H9 (cell line): ENCODE results near the gene VAV1. TPM values are rescaled to one million over a fixed set of nuclear protein-coding genes. Genes with fewer than 3 reads are reported as not detected.

Experiments
- DNase-seq: peaks from one replicate; pipeline ENCODE4 v3.0.0-alpha.2; 2017
- H2AFZ ChIP-seq: one replicate; pipeline ENCODE4 v1.6.1; 2013; ENCODE audit warnings: mild to moderate bottlenecking, low read length, control low read depth, moderate library complexity
- H2AK5ac ChIP-seq: 2 replicates; pipeline ENCODE4 v1.6.1; 2013; ENCODE audit warnings: low read length, control low read depth, mixed read lengths; ENCODE audit not compliant: insufficient read length
- H2BK120ac ChIP-seq: one replicate; pipeline ENCODE4 v1.6.1; 2013; ENCODE audit warnings: low read depth, mild to moderate bottlenecking, low read length, control low read depth, inconsistent platforms; ENCODE audit not compliant: poor library complexity, severe bottlenecking
- H2BK12ac ChIP-seq: 2 replicates; pipeline ENCODE4 v1.6.1; 2013; ENCODE audit warnings: low read length, control low read depth, mixed read lengths, low read depth; ENCODE audit not compliant: insufficient read length
- H2BK15ac ChIP-seq: 2 replicates; pipeline ENCODE4 v1.6.1; 2013; ENCODE audit warnings: low read depth, low read length, control low read depth
- H2BK20ac ChIP-seq: one replicate; pipeline ENCODE4 v1.6.1; 2013; ENCODE audit warnings: low read depth, mild to moderate bottlenecking, low read length, control low read depth, inconsistent platforms; ENCODE audit not compliant: poor library complexity, severe bottlenecking
- H2BK5ac ChIP-seq: 2 replicates; pipeline ENCODE4 v1.6.1; 2013; ENCODE audit warnings: low read length, control low read depth, mixed read lengths; ENCODE audit not compliant: insufficient read length
- H3K14ac ChIP-seq: 2 replicates; pipeline ENCODE4 v1.6.1; 2013; ENCODE audit warnings: low read length, control low read depth; ENCODE audit not compliant: insufficient read depth
- H3K18ac ChIP-seq: 2 replicates; pipeline ENCODE4 v1.6.1; 2013; ENCODE audit warnings: low read depth, mild to moderate bottlenecking, mixed read lengths, low read length, control low read depth; ENCODE audit not compliant: insufficient read length
- H3K23ac ChIP-seq: 2 replicates; pipeline ENCODE4 v1.6.1; 2013; ENCODE audit warnings: low read length, control low read depth, mixed read lengths, low read depth; ENCODE audit not compliant: insufficient read length
- H3K23me2 ChIP-seq: 2 replicates; pipeline ENCODE4 v1.6.1; 2013; ENCODE audit warnings: low read depth, mild to moderate bottlenecking, mixed read lengths, low read length, control low read depth; ENCODE audit not compliant: insufficient read length, poor library complexity, severe bottlenecking
- H3K27ac ChIP-seq: 2 replicates; pipeline ENCODE4 v1.5.1; 2013; ENCODE audit warnings: low read length, control low read depth, mixed read lengths, low read depth; ENCODE audit not compliant: insufficient read length
- H3K27me3 ChIP-seq: 2 replicates; pipeline ENCODE4 v1.6.1; 2013; ENCODE audit warnings: low read length, control low read depth, inconsistent platforms; ENCODE audit not compliant: insufficient read depth
- H3K4ac ChIP-seq: 2 replicates; pipeline ENCODE4 v1.6.1; 2013; ENCODE audit warnings: low read depth, mild to moderate bottlenecking, control low read depth, inconsistent platforms, low read length, moderate library complexity
- H3K4me1 ChIP-seq: 2 replicates; pipeline ENCODE4 v1.6.1; 2013; ENCODE audit warnings: low read length, control low read depth, inconsistent platforms; ENCODE audit not compliant: insufficient read depth
- H3K4me2 ChIP-seq: 2 replicates; pipeline ENCODE4 v1.6.1; 2013; ENCODE audit warnings: low read length, control low read depth, mixed read lengths; ENCODE audit not compliant: insufficient read length, insufficient read depth
- H3K56ac ChIP-seq: 2 replicates; pipeline ENCODE4 v1.6.1; 2013; ENCODE audit warnings: low read depth, mild to moderate bottlenecking, mixed read lengths, low read length, control low read depth; ENCODE audit not compliant: insufficient read length
- H3K79me1 ChIP-seq: 2 replicates; pipeline ENCODE4 v1.6.1; 2013; ENCODE audit warnings: low read depth, mild to moderate bottlenecking, moderate library complexity, low read length, control low read depth, inconsistent platforms; ENCODE audit not compliant: insufficient read depth, poor library complexity, severe bottlenecking
- H3K79me2 ChIP-seq: 2 replicates; pipeline ENCODE4 v1.6.1; 2013; ENCODE audit warnings: low read length, control low read depth, inconsistent platforms; ENCODE audit not compliant: insufficient read depth
- H3K9ac ChIP-seq: 2 replicates; pipeline ENCODE4 v1.6.1; 2013; ENCODE audit warnings: low read length, control low read depth, mixed read lengths; ENCODE audit not compliant: insufficient read length; ENCODE audit errors: extremely low read depth
- H3K9me3 ChIP-seq: one replicate; pipeline ENCODE4 v1.6.1; 2013; ENCODE audit warnings: low read depth, low read length, inconsistent platforms; ENCODE audit not compliant: control insufficient read depth
- H3T11ph ChIP-seq: one replicate; pipeline ENCODE4 v1.6.1; 2013; ENCODE audit warnings: mild to moderate bottlenecking, low read length, control low read depth, inconsistent platforms
- H4K20me1 ChIP-seq: one replicate; pipeline ENCODE4 v1.6.1; 2013; ENCODE audit not compliant: control insufficient read depth, insufficient read length, insufficient read depth
- H4K5ac ChIP-seq: 2 replicates; pipeline ENCODE4 v1.6.1; 2013; ENCODE audit warnings: low read depth, mild to moderate bottlenecking, mixed read lengths, low read length, control low read depth; ENCODE audit not compliant: insufficient read length
- H4K8ac ChIP-seq: replicated peaks from 2 replicates; pipeline ENCODE4 v1.6.1; 2013; ENCODE audit warnings: low read length, control low read depth, mixed read lengths, low read depth; ENCODE audit not compliant: insufficient read length
- H4K91ac ChIP-seq: 2 replicates; pipeline ENCODE4 v1.6.1; 2013; ENCODE audit warnings: low read depth, mild to moderate bottlenecking, moderate library complexity, mixed read lengths, low read length, control low read depth; ENCODE audit not compliant: insufficient read length
- H3K27ac Mint-ChIP-seq, 3 experiments: 2 replicates in 2 of 3; 3 replicates in 1 of 3; pipeline ENCODE4 v1.8.0; 2020 to 2021; ENCODE audit warnings: mixed read lengths in 3 of 3, mild to moderate bottlenecking in 1 of 3, moderate library complexity in 1 of 3
- H3K27me3 Mint-ChIP-seq: 2 replicates; pipeline ENCODE4 v1.8.0; 2021; ENCODE audit warnings: low read depth, mild to moderate bottlenecking, moderate library complexity, mixed read lengths
- H3K36me3 Mint-ChIP-seq, 3 experiments: 2 replicates in 2 of 3; 3 replicates in 1 of 3; pipeline ENCODE4 v1.8.0; 2020 to 2021; ENCODE audit warnings: low read depth in 3 of 3, mixed read lengths in 3 of 3; ENCODE audit not compliant: insufficient read depth in 1 of 3
- H3K4me1 Mint-ChIP-seq, 2 experiments: 2 replicates each; pipeline ENCODE4 v1.8.0; 2020; ENCODE audit warnings: mixed read lengths in 2 of 2
- H3K4me3 Mint-ChIP-seq, 2 experiments: 2 replicates in 1 of 2; 3 replicates in 1 of 2; pipeline ENCODE4 v1.8.0; 2020 to 2021; ENCODE audit warnings: mild to moderate bottlenecking in 2 of 2, mixed read lengths in 2 of 2, moderate library complexity in 1 of 2
- H3K9me3 Mint-ChIP-seq, 2 experiments: 2 replicates in 1 of 2; 3 replicates in 1 of 2; pipeline ENCODE4 v1.8.0; 2020; ENCODE audit warnings: mild to moderate bottlenecking in 2 of 2, mixed read lengths in 2 of 2, moderate library complexity in 1 of 2
- WGBS: extraction: QIAGEN DNeasy Blood & Tissue Kit; methylation state at CpG from one replicate; pipeline ENCODE4 v1.1.7; 2013; ENCODE audit warnings: missing lambda C conversion rate, low lambda C conversion rate, mixed read lengths; ENCODE audit not compliant: insufficient read length; ENCODE audit errors: extremely low coverage; 5-methylcytosine and 5-hydroxymethylcytosine counted together
- total RNA-seq: library from RNA; stranded (reverse); gene quantifications from 2 replicates; pipeline ENCODE4 v1.2.1, GENCODE V29; 2021
- TF ChIP-seq, protein P1 (sequence below): fragments of 200-600 bp; sonication (generic); conservative IDR thresholded peaks from 3 replicates; pipeline ENCODE4 v1.8.0; 2021; ENCODE audit warnings: antibody characterized with exemption, mild to moderate bottlenecking

Gene VAV1
- total RNA-seq, 1 experiment from 2014 or later = 0.90 TPM

DNA sequence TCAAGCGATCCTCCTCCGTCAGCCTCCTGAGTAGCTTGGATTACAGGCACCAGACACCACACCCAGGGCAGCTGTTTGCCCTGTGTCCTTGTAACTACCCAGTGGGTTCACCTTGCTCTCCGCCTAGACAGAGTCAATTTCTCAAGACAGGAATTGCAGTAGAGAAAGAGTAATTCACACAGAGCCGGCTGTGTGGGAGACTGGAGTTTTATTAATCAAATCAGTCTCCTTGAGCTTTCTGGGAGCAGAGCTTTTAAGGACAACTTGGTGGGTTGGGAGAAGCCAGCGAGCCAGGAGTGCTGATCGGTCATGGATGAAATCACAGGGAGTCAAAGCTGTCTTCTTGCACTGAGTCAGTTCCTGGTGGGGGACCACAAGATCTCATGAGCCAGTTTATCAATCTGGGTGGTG lies 94.2 kb downstream of the VAV1 start:
- H3K4me3 Mint-ChIP-seq = no peak overlapping the region
- no peak overlapping the region for H3K56ac ChIP-seq
- no peak overlapping the region for H2BK15ac ChIP-seq
- no peak overlapping the region for H4K8ac ChIP-seq
- H3K79me2 ChIP-seq = no peaks in the 10 kb centered on the region
- H3K27me3 Mint-ChIP-seq = peaks cover 12% of the 10 kb centered on the region
- no peak overlapping the region for H3K9ac ChIP-seq
- H3K4me2 ChIP-seq = no peak overlapping the region
- H3K4ac ChIP-seq = no peak overlapping the region
- H3K36me3 Mint-ChIP-seq = no peaks in the 10 kb centered on the region
- WGBS = no CpG with 5 or more reads among the region's 6 CpGs
- H2AFZ ChIP-seq = no peak overlapping the region
- no peak for DNase-seq
- no peak overlapping the region for H3K23ac ChIP-seq
- no peak overlapping the region for H3K27ac Mint-ChIP-seq
- H2BK5ac ChIP-seq = no peak overlapping the region
- no peak overlapping the region for H2BK12ac ChIP-seq
- H3K27ac ChIP-seq = no peak overlapping the region
- no peak overlapping the region for H4K5ac ChIP-seq
- peaks cover 0 to 5% of the 10 kb centered on the region in 2 experiments; a peak in 1 of 4 replicates for H3K4me1 Mint-ChIP-seq
- peaks cover 20 to 58% of the 10 kb centered on the region in 2 experiments for H3K9me3 Mint-ChIP-seq
- no peak overlapping the region for H2BK120ac ChIP-seq
- H2AK5ac ChIP-seq = no peak overlapping the region
- TF ChIP-seq, protein P1, sequence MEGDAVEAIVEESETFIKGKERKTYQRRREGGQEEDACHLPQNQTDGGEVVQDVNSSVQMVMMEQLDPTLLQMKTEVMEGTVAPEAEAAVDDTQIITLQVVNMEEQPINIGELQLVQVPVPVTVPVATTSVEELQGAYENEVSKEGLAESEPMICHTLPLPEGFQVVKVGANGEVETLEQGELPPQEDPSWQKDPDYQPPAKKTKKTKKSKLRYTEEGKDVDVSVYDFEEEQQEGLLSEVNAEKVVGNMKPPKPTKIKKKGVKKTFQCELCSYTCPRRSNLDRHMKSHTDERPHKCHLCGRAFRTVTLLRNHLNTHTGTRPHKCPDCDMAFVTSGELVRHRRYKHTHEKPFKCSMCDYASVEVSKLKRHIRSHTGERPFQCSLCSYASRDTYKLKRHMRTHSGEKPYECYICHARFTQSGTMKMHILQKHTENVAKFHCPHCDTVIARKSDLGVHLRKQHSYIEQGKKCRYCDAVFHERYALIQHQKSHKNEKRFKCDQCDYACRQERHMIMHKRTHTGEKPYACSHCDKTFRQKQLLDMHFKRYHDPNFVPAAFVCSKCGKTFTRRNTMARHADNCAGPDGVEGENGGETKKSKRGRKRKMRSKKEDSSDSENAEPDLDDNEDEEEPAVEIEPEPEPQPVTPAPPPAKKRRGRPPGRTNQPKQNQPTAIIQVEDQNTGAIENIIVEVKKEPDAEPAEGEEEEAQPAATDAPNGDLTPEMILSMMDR = no peak
- H2BK20ac ChIP-seq = no peak overlapping the region
- H3T11ph ChIP-seq = no peak overlapping the region
- no peaks in the 10 kb centered on the region for H3K9me3 ChIP-seq
- no peak overlapping the region for H3K14ac ChIP-seq
- H4K91ac ChIP-seq = no peak overlapping the region
- no peaks in the 10 kb centered on the region for H3K27me3 ChIP-seq
- H3K23me2 ChIP-seq = no peaks in the 10 kb centered on the region
- H3K18ac ChIP-seq = no peak overlapping the region
- no peaks in the 10 kb centered on the region for H3K79me1 ChIP-seq
- no peaks in the 10 kb centered on the region for H4K20me1 ChIP-seq
- H3K4me1 ChIP-seq = no peaks in the 10 kb centered on the region; the same call in 1 of the 2 replicates
